OCI-LY7 (cell line): Measurements from ENCODE around the gene CLEC6A.

ENCODE experiments used
- EZH2phosphoT487 ChIP-seq: fragments of 200-600 bp; sonication (generic); IDR thresholded peaks from 2 replicates; pipeline ENCODE4 v1.6.1; 2018; ENCODE audit warnings: low read depth, borderline replicate concordance, mild to moderate bottlenecking, mixed run types, antibody characterized with exemption, low read length, moderate library complexity, mixed read lengths
- TF ChIP-seq, protein P1 (sequence below): fragments of 200-600 bp; sonication (generic); conservative IDR thresholded peaks from 2 replicates; pipeline ENCODE4 v1.5.1; 2014; ENCODE audit warnings: mild to moderate bottlenecking, antibody characterized with exemption, low read length, moderate library complexity, mixed read lengths

DNA sequence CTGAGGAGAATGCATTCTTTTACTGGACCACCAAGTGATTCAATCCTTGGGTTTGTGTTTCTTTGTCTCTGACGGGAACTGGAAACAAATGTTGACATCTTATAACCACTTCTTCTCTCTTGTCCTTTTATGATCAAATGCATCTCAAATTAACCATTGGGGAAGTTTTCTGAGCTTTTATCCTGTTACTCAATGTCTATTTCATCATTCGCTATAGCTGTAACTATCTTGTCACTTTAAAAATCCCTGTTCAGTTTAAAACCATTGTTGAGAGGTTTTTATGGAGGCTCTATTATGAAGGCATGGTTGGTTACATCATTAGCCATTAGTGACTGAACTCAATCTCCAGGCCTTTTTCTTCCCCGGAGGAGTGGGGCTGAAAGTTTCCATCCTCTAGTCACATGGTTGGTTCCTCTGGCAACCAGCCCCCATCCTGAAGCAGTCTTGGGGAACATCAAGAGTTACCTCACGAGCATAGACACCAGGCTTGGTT, 2.7 kb upstream of the CLEC6A start:
- TF ChIP-seq, protein P1, sequence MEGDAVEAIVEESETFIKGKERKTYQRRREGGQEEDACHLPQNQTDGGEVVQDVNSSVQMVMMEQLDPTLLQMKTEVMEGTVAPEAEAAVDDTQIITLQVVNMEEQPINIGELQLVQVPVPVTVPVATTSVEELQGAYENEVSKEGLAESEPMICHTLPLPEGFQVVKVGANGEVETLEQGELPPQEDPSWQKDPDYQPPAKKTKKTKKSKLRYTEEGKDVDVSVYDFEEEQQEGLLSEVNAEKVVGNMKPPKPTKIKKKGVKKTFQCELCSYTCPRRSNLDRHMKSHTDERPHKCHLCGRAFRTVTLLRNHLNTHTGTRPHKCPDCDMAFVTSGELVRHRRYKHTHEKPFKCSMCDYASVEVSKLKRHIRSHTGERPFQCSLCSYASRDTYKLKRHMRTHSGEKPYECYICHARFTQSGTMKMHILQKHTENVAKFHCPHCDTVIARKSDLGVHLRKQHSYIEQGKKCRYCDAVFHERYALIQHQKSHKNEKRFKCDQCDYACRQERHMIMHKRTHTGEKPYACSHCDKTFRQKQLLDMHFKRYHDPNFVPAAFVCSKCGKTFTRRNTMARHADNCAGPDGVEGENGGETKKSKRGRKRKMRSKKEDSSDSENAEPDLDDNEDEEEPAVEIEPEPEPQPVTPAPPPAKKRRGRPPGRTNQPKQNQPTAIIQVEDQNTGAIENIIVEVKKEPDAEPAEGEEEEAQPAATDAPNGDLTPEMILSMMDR, result no peak
- no peak for TF ChIP-seq EZH2phosphoT487
